Neural crest cell (in vitro differentiated cells): ENCODE measurements around the gene ARHGAP22. TPM values are rescaled to one million over a fixed set of nuclear protein-coding genes. Genes with fewer than 3 reads are reported as not detected.

Experiments used
- DNase-seq: peaks from one replicate; pipeline ENCODE4 v3.0.0; 2021; ENCODE audit warnings: low read depth, mixed read lengths, low spot score
- H3K27ac Mint-ChIP-seq: one replicate; pipeline ENCODE4 v1.8.0; 2021; ENCODE audit warnings: mild to moderate bottlenecking, mixed read lengths; ENCODE audit not compliant: unreplicated experiment
- H3K27me3 Mint-ChIP-seq: 2 replicates; pipeline ENCODE4 v1.8.0; 2021; ENCODE audit warnings: low read depth, mild to moderate bottlenecking, mixed read lengths
- H3K36me3 Mint-ChIP-seq: 2 replicates; pipeline ENCODE4 v1.8.0; 2021; ENCODE audit warnings: low read depth, mild to moderate bottlenecking, mixed read lengths
- H3K4me1 Mint-ChIP-seq: 2 replicates; pipeline ENCODE4 v1.8.0; 2021; ENCODE audit warnings: mixed read lengths
- H3K4me3 Mint-ChIP-seq: one replicate; pipeline ENCODE4 v1.8.0; 2021; ENCODE audit warnings: mild to moderate bottlenecking, mixed read lengths
- H3K9me3 Mint-ChIP-seq: 2 replicates; pipeline ENCODE4 v1.8.0; 2021; ENCODE audit warnings: mixed read lengths
- CTCF ChIP-seq: fragments of 200-600 bp; sonication (generic); conservative IDR thresholded peaks from 2 replicates; pipeline ENCODE4 v1.5.0; 2021; ENCODE audit warnings: antibody characterized with exemption, mild to moderate bottlenecking
- total RNA-seq: library from RNA; stranded (reverse); gene quantifications from 2 replicates; pipeline ENCODE4 v1.2.1, GENCODE V29; 2021

Gene ARHGAP22
- total RNA-seq, 1 donor from 2014 or later: 5.2 TPM

- no peak overlapping the region for H3K4me3 Mint-ChIP-seq
- H3K36me3 Mint-ChIP-seq: no peaks in the 10 kb centered on the region
- DNase-seq: no peak
- H3K27ac Mint-ChIP-seq: no peak overlapping the region
- H3K4me1 Mint-ChIP-seq: peaks cover 17% of the 10 kb centered on the region
- TF ChIP-seq CTCF: no peak
- no peaks in the 10 kb centered on the region for H3K27me3 Mint-ChIP-seq
- no peaks in the 10 kb centered on the region for H3K9me3 Mint-ChIP-seq
These were observed 102.1 kb downstream of the ARHGAP22 start for GRCh38 chr10:48502791-48503190.

GRCh38 chr10:48501787-48502771 is 102.8 kb downstream of the ARHGAP22 start:
- Mint-ChIP-seq H3K27me3 (no peaks in the 10 kb centered on the region), H3K27ac (no peak overlapping the region), H3K4me1 (peaks cover 15% of the 10 kb centered on the region), H3K4me3 (no peak overlapping the region), H3K36me3 (no peaks in the 10 kb centered on the region), H3K9me3 (no peaks in the 10 kb centered on the region)
- TF ChIP-seq CTCF: no peak
- no peak for DNase-seq

- no peak overlapping the region for H3K4me3 Mint-ChIP-seq
- peaks cover 17% of the 10 kb centered on the region for H3K4me1 Mint-ChIP-seq
- H3K36me3 Mint-ChIP-seq: no peaks in the 10 kb centered on the region
- H3K9me3 Mint-ChIP-seq: no peaks in the 10 kb centered on the region
- no peak for TF ChIP-seq CTCF
- H3K27me3 Mint-ChIP-seq: no peaks in the 10 kb centered on the region
- DNase-seq: no peak
- H3K27ac Mint-ChIP-seq: no peak overlapping the region
These were observed 103.6 kb downstream of the ARHGAP22 start for GRCh38 chr10:48501226-48501625.

GRCh38 chr10:48500771-48501170 is 104.1 kb downstream of the ARHGAP22 start:
- Mint-ChIP-seq H3K4me1 (peaks cover 19% of the 10 kb centered on the region), H3K9me3 (no peaks in the 10 kb centered on the region), H3K36me3 (no peaks in the 10 kb centered on the region), H3K27me3 (no peaks in the 10 kb centered on the region), H3K4me3 (no peak overlapping the region), H3K27ac (no peak overlapping the region)
- no peak for DNase-seq
- no peak for TF ChIP-seq CTCF

GRCh38 chr10:48498940-48499510 is 105.8 kb downstream of the ARHGAP22 start:
- DNase-seq: no peak
- H3K27ac Mint-ChIP-seq: no peak overlapping the region
- H3K36me3 Mint-ChIP-seq: no peaks in the 10 kb centered on the region
- no peaks in the 10 kb centered on the region for H3K27me3 Mint-ChIP-seq
- no peaks in the 10 kb centered on the region for H3K9me3 Mint-ChIP-seq
- no peak for TF ChIP-seq CTCF
- no peak overlapping the region for H3K4me3 Mint-ChIP-seq
- H3K4me1 Mint-ChIP-seq: peaks cover 19% of the 10 kb centered on the region
